HG02678 (cell line): ENCODE results near the gene SMIM45.

Experiments
- ATAC-seq: cut with Tn5 transposase; IDR thresholded peaks from one replicate; pipeline ENCODE4 v1.9.1; 2021; ENCODE audit warnings: mild to moderate bottlenecking, moderate library complexity; ENCODE audit not compliant: unreplicated experiment

The SMIM45 gene

GRCh38 chr22:41966607-41967240 is 14.8 kb downstream of the SMIM45 start:
- no peak for ATAC-seq

GRCh38 chr22:41968601-41969000 is 16.7 kb downstream of the SMIM45 start:
- no peak for ATAC-seq

DNA sequence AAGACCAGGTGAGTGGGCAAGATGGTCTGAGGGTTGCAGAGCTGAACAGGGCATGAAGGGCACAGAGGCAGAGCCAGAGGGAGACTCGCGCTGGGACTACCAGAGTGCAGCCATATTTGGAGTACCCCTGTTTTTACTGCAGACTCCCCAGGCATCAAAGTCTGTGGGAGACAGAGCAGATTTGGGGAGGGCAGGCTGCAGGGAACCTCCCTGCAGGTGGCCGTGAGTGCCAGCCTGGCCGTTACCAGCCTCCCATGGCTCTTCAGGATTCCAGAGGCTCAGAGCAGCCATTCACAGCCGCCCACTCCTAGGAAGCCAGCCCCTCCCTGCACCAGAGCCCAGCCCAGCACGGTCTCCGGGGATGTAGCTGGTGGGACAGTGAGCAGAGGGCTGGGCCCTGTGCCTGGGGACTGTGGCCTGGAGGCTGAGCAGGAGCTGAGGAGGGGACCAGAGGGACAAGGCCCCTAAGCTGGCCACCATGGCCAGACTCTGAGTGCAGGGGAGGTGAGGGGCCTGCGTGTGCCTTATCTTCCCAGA is 17.2 kb downstream of the SMIM45 start, which contains the start of gene SEPTIN3:
SEPTIN3 (plus strand) TSS at position 334 of the 537 bp plus-strand sequence. CDS start 2,050 bp downstream, outside the sequence.
- ATAC-seq = no peak

DNA sequence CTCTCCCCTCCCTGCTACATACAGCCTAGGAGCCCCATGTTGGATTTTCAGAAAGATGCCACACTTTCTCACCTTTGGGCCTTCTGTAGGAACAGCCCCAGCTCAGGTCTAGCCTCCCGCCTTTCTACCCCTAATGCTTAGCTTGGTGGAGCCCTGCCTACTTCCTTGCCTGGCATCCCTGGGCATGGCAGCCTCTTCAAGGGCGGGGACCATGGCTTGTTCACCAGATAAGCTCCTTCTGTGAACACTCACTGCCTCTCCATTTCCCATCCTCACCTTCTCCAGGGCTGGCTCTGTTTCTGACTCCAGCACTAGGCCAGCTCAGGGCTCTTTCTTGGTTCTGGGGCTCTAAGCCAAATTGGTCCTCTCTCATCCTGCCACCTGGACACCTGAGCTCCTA is 18.7 kb downstream of the SMIM45 start:
- ATAC-seq = no peak

- ATAC-seq = no peak
These were observed 19.5 kb downstream of the SMIM45 start for GRCh38 chr22:41971431-41971830.

- no peak for ATAC-seq
These were observed 22.8 kb downstream of the SMIM45 start for GRCh38 chr22:41974691-41975290.

GRCh38 chr22:41975299-41976069 is 23.5 kb downstream of the SMIM45 start:
- ATAC-seq = no peak

- ATAC-seq = no peak
These were observed 24.3 kb downstream of the SMIM45 start for GRCh38 chr22:41976070-41976901.

- ATAC-seq = no peak
These were observed 25.1 kb downstream of the SMIM45 start for GRCh38 chr22:41976961-41977566.

GRCh38 chr22:41978732-41979131 is 26.8 kb downstream of the SMIM45 start:
- no peak for ATAC-seq

DNA sequence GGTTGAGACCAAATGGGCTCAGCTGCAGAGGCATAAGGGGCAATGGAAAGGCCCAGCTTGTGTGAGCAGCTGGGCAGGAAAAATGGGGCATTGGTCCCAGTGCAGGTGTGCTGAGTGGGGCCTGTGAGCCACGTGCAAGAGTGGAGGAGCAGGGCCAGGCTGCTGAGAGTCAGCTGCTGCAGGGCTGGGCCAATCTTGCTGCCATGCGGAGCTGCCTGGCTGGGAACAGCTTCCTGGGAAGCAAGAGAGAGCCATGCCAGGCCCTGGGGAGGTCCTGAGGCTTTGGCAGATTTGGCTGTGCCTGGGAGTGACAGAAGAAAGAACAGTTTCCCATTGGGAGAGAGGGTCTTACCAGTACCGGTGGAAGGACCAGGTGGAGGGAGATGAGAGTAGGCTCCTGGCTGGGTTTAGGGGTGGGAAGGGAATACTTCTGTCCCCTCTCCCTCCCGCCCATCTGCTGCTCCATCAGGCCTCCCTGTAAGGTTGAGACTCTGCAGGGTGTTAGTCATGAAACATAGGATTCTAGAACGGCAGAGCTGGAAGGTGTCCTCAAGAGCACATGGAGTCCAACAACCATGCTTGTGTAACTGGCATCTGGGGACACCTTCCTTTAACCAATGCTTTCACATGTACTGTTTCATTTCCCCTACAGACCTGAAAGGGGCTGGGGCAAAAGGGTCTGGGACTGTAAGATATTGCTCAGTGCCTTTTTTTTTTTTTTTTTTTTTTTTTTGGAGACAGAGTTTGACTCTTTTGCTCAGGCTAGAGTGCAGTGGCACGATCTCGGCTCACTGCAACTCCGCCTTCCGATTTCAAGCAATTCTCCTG is 27.7 kb downstream of the SMIM45 start:
- ATAC-seq = no peak

DNA sequence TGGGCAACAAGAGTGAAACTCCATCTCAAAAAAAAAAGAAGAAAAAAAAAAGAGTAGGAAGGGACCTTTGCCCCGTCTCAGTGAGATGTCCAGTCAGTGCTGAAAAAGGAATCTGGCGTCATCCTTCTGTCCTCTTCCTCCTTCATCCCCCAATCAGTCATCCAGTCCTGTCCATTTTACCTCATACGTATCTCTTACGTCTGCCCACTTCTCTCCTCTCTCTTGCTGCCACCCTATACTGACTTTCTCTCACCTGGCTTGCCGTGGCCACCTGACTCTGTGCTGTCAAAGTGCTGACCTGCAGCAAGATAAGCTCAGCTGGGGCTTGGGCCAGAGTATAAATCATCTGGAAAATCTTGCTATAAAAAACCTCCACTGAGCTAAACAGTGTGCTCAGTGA is 30.9 kb downstream of the SMIM45 start:
- no peak for ATAC-seq

DNA sequence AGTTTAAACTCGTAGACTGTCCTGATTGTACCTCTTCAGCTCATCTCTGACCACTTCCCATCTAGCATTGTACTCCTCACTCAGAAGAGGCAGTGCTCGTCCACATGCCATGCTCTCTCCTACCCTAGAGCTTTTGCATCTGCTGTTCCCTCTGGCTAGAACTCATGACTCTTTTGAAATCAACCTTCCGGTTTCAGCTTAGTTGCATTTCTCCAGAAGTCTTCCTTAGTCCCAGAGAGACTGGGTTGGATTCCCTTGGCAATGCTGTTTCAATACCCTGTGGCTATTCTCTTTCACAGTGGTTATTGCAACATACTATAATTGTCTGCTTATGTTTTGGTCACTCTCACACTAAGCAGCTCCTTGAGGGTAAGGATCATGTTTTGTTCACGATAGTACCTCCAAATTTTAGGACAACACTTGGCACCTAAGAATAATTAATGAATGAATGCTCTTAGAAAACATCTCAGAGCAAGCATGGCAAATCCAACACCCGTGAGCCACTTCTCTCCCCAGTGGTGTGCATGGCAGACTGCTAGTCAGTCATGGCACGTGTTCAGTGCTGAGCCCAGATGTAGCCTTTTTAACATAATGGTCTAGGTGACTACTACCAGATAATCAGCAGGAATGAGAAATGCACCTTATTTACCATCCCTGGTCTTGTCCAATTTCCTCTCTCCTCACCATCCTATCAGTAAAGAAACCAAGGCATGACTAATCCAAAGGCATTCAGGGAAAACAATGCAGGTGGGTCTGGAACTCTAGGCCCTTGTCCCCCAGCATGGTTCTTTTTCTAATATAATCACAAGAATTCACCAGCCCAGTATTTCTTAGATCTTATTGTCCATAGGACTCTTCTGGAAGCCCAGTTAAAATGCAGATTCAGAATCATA is 31.8 kb downstream of the SMIM45 start:
- ATAC-seq = no peak

DNA sequence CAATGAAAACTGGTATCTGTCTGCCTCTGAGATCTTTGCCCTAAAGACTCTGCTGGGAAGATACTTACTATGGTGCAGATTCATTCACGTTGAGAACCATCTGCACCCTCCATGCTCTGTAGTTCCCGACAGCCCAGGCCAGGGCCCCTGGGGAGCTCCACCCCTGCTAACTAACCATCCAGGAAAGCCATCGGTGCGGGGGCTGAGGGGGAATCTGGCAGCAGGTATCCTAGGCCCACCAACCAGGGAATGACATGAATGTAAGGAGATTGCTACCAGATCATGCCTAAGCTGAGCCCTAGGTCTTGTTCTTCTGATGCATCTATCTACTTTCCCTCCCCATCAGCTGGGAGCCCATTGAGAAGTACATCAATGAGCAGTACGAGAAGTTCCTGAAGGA is 35.3 kb downstream of the SMIM45 start:
- ATAC-seq = no peak

DNA sequence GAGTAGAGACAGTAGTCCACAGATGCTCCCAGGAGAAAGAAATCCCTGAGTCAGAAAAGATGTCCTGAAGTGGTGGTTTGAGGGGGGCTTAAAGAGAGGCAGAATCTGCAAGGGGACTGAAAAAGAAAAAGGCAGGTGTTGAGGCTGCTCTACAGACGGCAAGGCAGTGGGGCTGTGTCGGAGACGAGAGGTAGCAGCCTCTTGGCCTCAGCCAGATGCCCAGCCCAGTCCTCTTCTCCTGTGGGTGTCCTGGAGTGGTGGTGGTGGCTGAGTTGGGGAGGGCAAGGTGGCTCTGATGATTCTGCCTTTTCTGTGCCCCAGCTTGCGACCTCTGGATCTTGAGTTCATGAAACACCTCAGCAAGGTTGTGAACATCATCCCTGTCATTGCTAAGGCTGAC is 37.3 kb downstream of the SMIM45 start:
- no peak for ATAC-seq

GRCh38 chr22:41991111-41991510 is 39.2 kb downstream of the SMIM45 start:
- ATAC-seq = no peak

GRCh38 chr22:41992496-41992895 is 40.5 kb downstream of the SMIM45 start:
- ATAC-seq = no peak

DNA sequence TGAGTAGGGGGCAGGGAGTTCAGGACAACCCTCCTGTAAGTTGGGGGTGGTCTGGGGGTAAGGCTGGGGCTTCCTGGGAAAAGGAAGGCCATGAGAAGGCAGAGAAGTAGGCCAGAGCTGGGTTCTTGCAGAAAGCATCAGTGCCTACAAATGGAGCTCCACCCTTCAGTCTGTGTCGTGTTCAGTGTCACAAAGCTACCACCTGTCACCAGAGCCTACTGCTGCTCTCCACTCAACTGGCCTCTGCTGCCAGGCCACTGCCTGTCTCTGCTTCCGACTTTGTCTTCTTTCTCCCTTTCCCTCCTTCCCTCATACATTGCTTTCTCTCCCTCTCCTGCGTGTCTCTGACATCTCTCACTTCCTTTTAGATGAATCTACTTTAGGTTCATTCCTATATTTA is 43.3 kb downstream of the SMIM45 start:
- no peak for ATAC-seq

- ATAC-seq = no peak
These were observed 44.9 kb downstream of the SMIM45 start for GRCh38 chr22:41996826-41997225.
